CD4-positive, CD25-positive, alpha-beta regulatory T cell (primary cell): Measurements from ENCODE around the gene INPP1. TPM values are rescaled to one million over a fixed set of nuclear protein-coding genes. Genes with fewer than 3 reads are reported as not detected.
A peak's percentile ranks its signal among the peaks of the same experiment; 100 is the strongest.

ENCODE experiments used
- ATAC-seq, 2 donors: fragments of 150-1000 bp; cut with Tn5 transposase; one replicate each; pipeline ENCODE4 v1.10.0; 2021; ENCODE audit warnings: low read depth in 2 of 2, moderate number of reproducible peaks in 2 of 2, moderate library complexity in 1 of 2
- DNase-seq, 3 donors: peaks; one replicate each; pipeline versions ENCODE4 v3.0.0 to v3.0.0-alpha.2; 2012 to 2022; ENCODE audit warnings: mixed read lengths in 1 of 3
- H3K27ac ChIP-seq: one replicate; pipeline ENCODE4 v1.7.0; 2013; ENCODE audit warnings: mild to moderate bottlenecking, low read length; ENCODE audit not compliant: insufficient read depth, poor library complexity, severe bottlenecking
- H3K27me3 ChIP-seq: one replicate; pipeline ENCODE4 v1.7.0; 2013; ENCODE audit warnings: low read length; ENCODE audit not compliant: control insufficient read depth, insufficient read depth
- H3K36me3 ChIP-seq: one replicate; pipeline ENCODE4 v1.7.0; 2013; ENCODE audit warnings: mild to moderate bottlenecking, low read length, moderate library complexity; ENCODE audit not compliant: control insufficient read depth, insufficient read depth
- H3K4me1 ChIP-seq: 2 replicates; pipeline ENCODE4 v1.7.0; 2013; ENCODE audit warnings: mild to moderate bottlenecking, low read length; ENCODE audit not compliant: insufficient read depth, control insufficient read depth, poor library complexity, severe bottlenecking
- H3K4me3 ChIP-seq: one replicate; pipeline ENCODE4 v1.7.0; 2013; ENCODE audit warnings: low read depth, mild to moderate bottlenecking, low read length, moderate library complexity
- H3K9me3 ChIP-seq, 2 experiments: 1 replicate in 1 of 2; 2 replicates in 1 of 2; pipeline ENCODE4 v1.7.0; 2013; ENCODE audit warnings: low read length in 2 of 2, mild to moderate bottlenecking in 1 of 2, moderate library complexity in 1 of 2; ENCODE audit not compliant: control insufficient read depth in 2 of 2
- H3K27ac Mint-ChIP-seq, 3 donors: one replicate each; pipeline ENCODE4 v1.8.0; 2020 to 2022; ENCODE audit warnings: mild to moderate bottlenecking in 3 of 3, mixed read lengths in 3 of 3, moderate library complexity in 2 of 3
- H3K27me3 Mint-ChIP-seq: one replicate; pipeline ENCODE4 v1.8.0; 2022; ENCODE audit warnings: mild to moderate bottlenecking, mixed read lengths
- H3K36me3 Mint-ChIP-seq: one replicate; pipeline ENCODE4 v1.8.0; 2020; ENCODE audit warnings: mixed read lengths
- H3K4me1 Mint-ChIP-seq, 4 donors: one replicate each; pipeline ENCODE4 v1.8.0; 2020 to 2022; ENCODE audit warnings: mixed read lengths in 4 of 4, mild to moderate bottlenecking in 1 of 4
- H3K4me3 Mint-ChIP-seq, 4 donors: one replicate each; pipeline ENCODE4 v1.8.0; 2020 to 2022; ENCODE audit warnings: mild to moderate bottlenecking in 4 of 4, mixed read lengths in 4 of 4, moderate library complexity in 3 of 4
- H3K9me3 Mint-ChIP-seq, 7 donors: one replicate each; pipeline ENCODE4 v1.8.0; 2020 to 2022; ENCODE audit warnings: mixed read lengths in 7 of 7, mild to moderate bottlenecking in 3 of 7, moderate library complexity in 2 of 7
- polyA plus RNA-seq, 4 donors: library from polyadenylated mRNA; unstranded; fragments of 300-500 nt; fragmentation: Illumina TruSeq; gene quantifications; one replicate each; pipeline ENCODE4 v1.2.3, GENCODE V29; 2021
- total RNA-seq: library from RNA; stranded (reverse); gene quantifications from one replicate; pipeline ENCODE4 v1.2.3, GENCODE V29; 2022

The INPP1 gene
- total and polyA plus RNA-seq, 5 donors from 2014 or later: 5.3 to 13.5 (median 13.1) TPM

- peak overlapping the region; percentile 91 to 99 (median 99) for H3K27ac Mint-ChIP-seq
- peaks cover 0 to 2% (median 0%) of the 10 kb centered on the region in 7 donors for H3K9me3 Mint-ChIP-seq
- DNase-seq (peak in 1 of 3 donors; percentile 64), ATAC-seq (peak; percentile 15 to 16)
- Histone ChIP-seq H3K27me3 (no peaks in the 10 kb centered on the region), H3K9me3 (no peaks in the 10 kb centered on the region), H3K27ac (peak overlapping the region; percentile 87), H3K4me1 (peaks cover 33% of the 10 kb centered on the region), H3K4me3 (peak overlapping the region; percentile 91), H3K36me3 (no peaks in the 10 kb centered on the region)
- H3K27me3 Mint-ChIP-seq: peaks cover 5% of the 10 kb centered on the region
- peaks cover 12 to 55% (median 39%) of the 10 kb centered on the region in 4 donors for H3K4me1 Mint-ChIP-seq
- peak overlapping the region; percentile 98 to 100 (median 99) for H3K4me3 Mint-ChIP-seq
- no peaks in the 10 kb centered on the region for H3K36me3 Mint-ChIP-seq
Measured at GRCh38 chr2:190320696-190321095, 22.7 kb upstream of the INPP1 start.

GRCh38 chr2:190323406-190323805 lies 20.0 kb upstream of the INPP1 start:
- Histone ChIP-seq H3K9me3 (no peaks in the 10 kb centered on the region), H3K36me3 (no peaks in the 10 kb centered on the region), H3K27ac (no peak overlapping the region), H3K4me3 (no peak overlapping the region), H3K27me3 (peaks cover 3% of the 10 kb centered on the region), H3K4me1 (peaks cover 18% of the 10 kb centered on the region)
- DNase-seq: no peak
- ATAC-seq: no peak
- Mint-ChIP-seq H3K4me1 (peaks cover 5 to 29% (median 21%) of the 10 kb centered on the region in 4 donors), H3K4me3 (no peak overlapping the region), H3K9me3 (peaks cover 0 to 2% (median 0%) of the 10 kb centered on the region in 7 donors), H3K27ac (no peak overlapping the region), H3K27me3 (peaks cover 10% of the 10 kb centered on the region), H3K36me3 (no peaks in the 10 kb centered on the region)

- no peaks in the 10 kb centered on the region for H3K9me3 ChIP-seq
- Mint-ChIP-seq H3K27me3 (peaks cover 18% of the 10 kb centered on the region), H3K4me1 (peaks cover under 1 to 9% (median 4%) of the 10 kb centered on the region in 4 donors), H3K9me3 (no peaks in the 10 kb centered on the region), H3K27ac (no peak overlapping the region), H3K4me3 (no peak overlapping the region), H3K36me3 (no peaks in the 10 kb centered on the region)
- DNase-seq (no peak), ATAC-seq (no peak)
- H3K27ac ChIP-seq: no peak overlapping the region
- H3K27me3 ChIP-seq: peaks cover 3% of the 10 kb centered on the region
- no peaks in the 10 kb centered on the region for H3K36me3 ChIP-seq
- peaks cover 4% of the 10 kb centered on the region for H3K4me1 ChIP-seq
- no peak overlapping the region for H3K4me3 ChIP-seq
Measured at GRCh38 chr2:190325588-190325987, 17.8 kb upstream of the INPP1 start.

GRCh38 chr2:190327867-190328572 lies 15.4 kb upstream of the INPP1 start:
- Mint-ChIP-seq H3K36me3 (no peaks in the 10 kb centered on the region), H3K4me3 (no peak overlapping the region), H3K27ac (no peak overlapping the region), H3K4me1 (peaks cover 0 to 1% (median 0%) of the 10 kb centered on the region in 4 donors), H3K9me3 (no peaks in the 10 kb centered on the region), H3K27me3 (peaks cover 30% of the 10 kb centered on the region)
- ATAC-seq (no peak), DNase-seq (no peak)
- Histone ChIP-seq H3K36me3 (no peaks in the 10 kb centered on the region), H3K27me3 (peaks cover 5% of the 10 kb centered on the region), H3K4me1 (no peaks in the 10 kb centered on the region), H3K4me3 (no peak overlapping the region), H3K27ac (no peak overlapping the region), H3K9me3 (no peaks in the 10 kb centered on the region)

- Histone ChIP-seq H3K4me3 (no peak overlapping the region), H3K27ac (no peak overlapping the region), H3K4me1 (no peaks in the 10 kb centered on the region), H3K36me3 (no peaks in the 10 kb centered on the region), H3K27me3 (peaks cover 5% of the 10 kb centered on the region), H3K9me3 (no peaks in the 10 kb centered on the region)
- peaks cover 34% of the 10 kb centered on the region for H3K27me3 Mint-ChIP-seq
- H3K4me1 Mint-ChIP-seq: no peaks in the 10 kb centered on the region
- DNase-seq (no peak), ATAC-seq (no peak)
- no peaks in the 10 kb centered on the region for H3K36me3 Mint-ChIP-seq
- H3K4me3 Mint-ChIP-seq: no peak overlapping the region
- H3K9me3 Mint-ChIP-seq: no peaks in the 10 kb centered on the region
- H3K27ac Mint-ChIP-seq: no peak overlapping the region
Measured at GRCh38 chr2:190328573-190329147, 14.7 kb upstream of the INPP1 start.

GRCh38 chr2:190333395-190333794 lies 10.0 kb upstream of the INPP1 start:
- Mint-ChIP-seq H3K27me3 (peaks cover 34% of the 10 kb centered on the region), H3K36me3 (no peaks in the 10 kb centered on the region), H3K4me1 (no peaks in the 10 kb centered on the region), H3K9me3 (peaks cover 0 to 2% (median 0%) of the 10 kb centered on the region in 7 donors), H3K4me3 (no peak overlapping the region), H3K27ac (no peak overlapping the region)
- Histone ChIP-seq H3K27ac (no peak overlapping the region), H3K9me3 (no peaks in the 10 kb centered on the region), H3K27me3 (peaks cover 2% of the 10 kb centered on the region), H3K4me1 (no peaks in the 10 kb centered on the region), H3K4me3 (no peak overlapping the region), H3K36me3 (no peaks in the 10 kb centered on the region)
- ATAC-seq (no peak), DNase-seq (no peak)

- no peak for ATAC-seq
- DNase-seq: no peak
- Histone ChIP-seq H3K9me3 (no peaks in the 10 kb centered on the region), H3K27ac (no peak overlapping the region), H3K27me3 (peaks cover 2% of the 10 kb centered on the region), H3K4me3 (no peak overlapping the region), H3K36me3 (no peaks in the 10 kb centered on the region), H3K4me1 (no peaks in the 10 kb centered on the region)
- Mint-ChIP-seq H3K4me1 (no peaks in the 10 kb centered on the region), H3K27me3 (peaks cover 35% of the 10 kb centered on the region), H3K4me3 (no peak overlapping the region), H3K9me3 (peaks cover 0 to 2% (median 0%) of the 10 kb centered on the region in 7 donors), H3K27ac (no peak overlapping the region), H3K36me3 (no peaks in the 10 kb centered on the region)
Measured at GRCh38 chr2:190333928-190334327, 9.5 kb upstream of the INPP1 start.
